NT2/D1 (cell line): ENCODE results near the gene TNFRSF12A.
"Not testable (repeated sequence)": the region's sequence is repeated elsewhere in the genome, so short reads cannot be mapped to it uniquely, and the experiment has no call there.

Source experiments
- DNase-seq: peaks from one replicate; pipeline ENCODE4 v3.0.0-alpha.2; 2011; ENCODE audit warnings: low read depth, low spot score
- H3K27me3 ChIP-seq: 2 replicates; pipeline ENCODE4 v1.6.0; 2011; ENCODE audit warnings: mild to moderate bottlenecking; ENCODE audit not compliant: insufficient read length, insufficient read depth
- H3K36me3 ChIP-seq: 2 replicates; pipeline ENCODE4 v1.6.1; 2011; ENCODE audit warnings: mild to moderate bottlenecking, low read length, mixed read lengths; ENCODE audit not compliant: insufficient read depth, insufficient read length
- H3K4me1 ChIP-seq: 2 replicates; pipeline ENCODE4 v1.5.1; 2011; ENCODE audit not compliant: insufficient read depth, insufficient read length
- H3K4me3 ChIP-seq: 2 replicates; pipeline ENCODE4 v1.5.1; 2011; ENCODE audit warnings: low read depth; ENCODE audit not compliant: insufficient read length
- H3K9ac ChIP-seq: 2 replicates; pipeline ENCODE4 v1.6.0; 2011; ENCODE audit warnings: low read depth; ENCODE audit not compliant: insufficient read length
- H3K9me3 ChIP-seq: 2 replicates; pipeline ENCODE4 v1.5.1; 2011; ENCODE audit warnings: mild to moderate bottlenecking, low read length; ENCODE audit not compliant: insufficient read depth
- SUZ12 ChIP-seq: IDR thresholded peaks from 2 replicates; pipeline ENCODE4 v1.6.1; 2011; ENCODE audit not compliant: insufficient read length, insufficient read depth; ENCODE audit errors: extremely low read depth
- YY1 ChIP-seq: IDR thresholded peaks from 2 replicates; pipeline ENCODE4 v1.6.1; 2011; ENCODE audit not compliant: insufficient read length, insufficient read depth
- ZNF274 ChIP-seq: IDR thresholded peaks from 2 replicates; pipeline ENCODE4 v1.6.1; 2011; ENCODE audit warnings: mild to moderate bottlenecking, low read depth, low read length

Gene TNFRSF12A

DNA sequence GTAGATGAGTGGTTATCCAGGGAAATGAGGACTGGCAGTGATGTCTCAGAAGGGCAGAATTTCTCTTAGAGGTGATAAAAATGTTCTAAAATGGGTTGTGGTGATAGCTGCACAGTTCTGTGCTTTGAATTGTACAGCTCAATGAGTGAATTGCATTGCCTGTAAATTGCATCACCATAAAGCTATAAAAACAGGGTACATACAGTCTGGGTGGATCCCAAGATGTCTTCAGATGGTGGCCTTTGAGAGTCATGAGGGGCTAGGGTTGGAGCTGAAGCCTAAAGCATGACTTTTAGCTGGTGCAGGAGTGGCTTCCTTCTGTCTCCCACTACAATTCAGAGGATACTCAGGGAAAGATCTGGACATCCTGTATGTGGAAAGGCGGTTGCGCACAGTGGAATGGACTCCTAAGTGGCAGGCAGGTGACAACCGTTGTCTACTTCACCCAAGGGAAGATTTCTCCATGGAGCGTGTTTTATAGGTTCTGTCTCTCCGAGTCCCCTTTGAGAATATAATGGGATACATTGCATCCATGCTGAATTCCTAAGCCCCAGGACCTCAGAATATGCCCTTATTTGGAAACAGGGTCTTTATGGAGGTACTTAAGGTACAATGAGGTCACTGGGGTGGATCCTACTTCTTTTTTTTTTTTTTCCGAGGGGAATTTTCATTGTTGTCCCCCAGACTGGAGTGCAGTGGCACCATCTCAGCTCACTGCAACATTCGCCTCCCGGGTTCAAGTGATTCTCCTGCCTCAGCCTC is 43.6 kb downstream of the TNFRSF12A start:
- Histone ChIP-seq H3K36me3 (peaks cover 17% of the 10 kb centered on the region), H3K9me3 (no peaks in the 10 kb centered on the region), H3K27me3 (peaks cover 10% of the 10 kb centered on the region), H3K4me3 (no peak overlapping the region), H3K9ac (no peak overlapping the region), H3K4me1 (peaks cover 13% of the 10 kb centered on the region)
- TF ChIP-seq YY1 (no peak), SUZ12 (no peak), ZNF274 (no peak)
- DNase-seq: peak; percentile 49

- Histone ChIP-seq H3K4me1 (peaks cover 8% of the 10 kb centered on the region), H3K27me3 (peaks cover 4% of the 10 kb centered on the region), H3K9ac (no peak within 1 kb of the TSS), H3K4me3 (no peak within 1 kb of the TSS), H3K9me3 (no peaks in the 10 kb centered on the region), H3K36me3 (peaks cover 20% of the 10 kb centered on the region)
- DNase-seq: no peak
- TF ChIP-seq YY1 (no peak), ZNF274 (no peak), SUZ12 (no peak)
Observed at GRCh38 chr16:3065069-3065741, 45.0 kb downstream of the TNFRSF12A start, which contains the start of gene IL32. TSS of gene IL32 (plus strand) at chr16:3065640. CDS start at chr16:3065812, 172 bp downstream.

DNA sequence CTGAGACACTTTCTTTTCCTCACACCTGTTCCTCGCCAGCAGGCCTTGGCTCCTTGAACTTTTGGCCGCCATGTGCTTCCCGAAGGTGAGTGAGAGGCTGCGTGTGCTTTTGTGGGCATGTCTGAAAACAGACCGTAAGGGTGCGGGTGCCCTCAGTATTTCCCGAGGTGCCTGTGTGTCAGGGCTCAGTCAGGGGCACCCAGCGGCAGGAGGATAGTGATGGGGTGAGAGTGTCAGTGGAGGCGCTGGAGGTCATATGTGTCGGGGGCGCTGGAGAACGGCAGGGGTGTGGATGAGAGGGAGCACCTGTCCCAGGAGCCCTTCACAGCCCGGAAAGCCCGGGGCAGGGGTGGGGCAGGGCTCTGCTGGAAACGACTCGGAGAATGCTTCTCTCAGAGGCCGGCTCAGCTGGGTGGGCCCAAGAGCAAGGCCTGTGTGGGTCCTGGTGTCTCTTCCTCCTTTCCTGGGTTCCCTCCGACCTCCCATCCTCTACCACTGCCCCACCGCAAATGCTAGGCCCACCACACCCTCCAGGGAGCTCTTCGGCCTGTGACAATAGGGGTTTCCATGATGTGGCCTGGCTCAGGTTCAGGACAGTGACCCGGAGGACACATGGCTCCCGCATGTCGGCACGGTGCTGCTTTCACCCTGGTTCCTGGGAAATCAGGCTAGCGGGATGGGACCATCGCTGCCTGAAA is 45.7 kb downstream of the TNFRSF12A start:
- Histone ChIP-seq H3K36me3 (peaks cover 20% of the 10 kb centered on the region), H3K9ac (no peak overlapping the region), H3K4me1 (peaks cover 8% of the 10 kb centered on the region), H3K9me3 (no peaks in the 10 kb centered on the region), H3K4me3 (no peak overlapping the region), H3K27me3 (no peaks in the 10 kb centered on the region)
- TF ChIP-seq SUZ12 (no peak), YY1 (no peak), ZNF274 (no peak)
- DNase-seq: no peak

DNA sequence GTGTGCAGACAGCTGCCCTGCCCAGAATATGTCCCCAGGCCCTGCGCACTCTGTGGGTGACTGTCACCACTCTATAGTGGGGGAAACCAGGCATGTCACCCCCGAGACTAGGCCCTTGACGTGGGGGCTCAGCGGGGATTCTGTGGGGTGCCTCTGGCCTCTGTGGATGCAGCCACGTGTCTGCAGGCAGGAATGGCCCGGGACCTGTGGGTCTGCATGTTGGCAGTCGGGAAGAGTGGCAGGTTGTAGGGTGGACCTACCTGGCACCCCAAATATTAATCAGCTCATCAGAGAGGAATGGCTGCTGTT is 46.2 kb downstream of the TNFRSF12A start:
- Histone ChIP-seq H3K4me3 (no peak overlapping the region), H3K9me3 (no peaks in the 10 kb centered on the region), H3K27me3 (no peaks in the 10 kb centered on the region), H3K9ac (no peak overlapping the region), H3K4me1 (peaks cover 8% of the 10 kb centered on the region), H3K36me3 (peaks cover 20% of the 10 kb centered on the region)
- TF ChIP-seq YY1 (no peak), SUZ12 (no peak), ZNF274 (no peak)
- no peak for DNase-seq

- Histone ChIP-seq H3K4me3 (no peak overlapping the region), H3K9ac (no peak overlapping the region), H3K27me3 (peaks cover under 1% of the 10 kb centered on the region), H3K4me1 (peaks cover 8% of the 10 kb centered on the region), H3K36me3 (peaks cover 20% of the 10 kb centered on the region), H3K9me3 (no peaks in the 10 kb centered on the region)
- TF ChIP-seq ZNF274 (no peak), YY1 (no peak), SUZ12 (no peak)
- DNase-seq: no peak
Observed at GRCh38 chr16:3068487-3068886, 48.3 kb downstream of the TNFRSF12A start.

DNA sequence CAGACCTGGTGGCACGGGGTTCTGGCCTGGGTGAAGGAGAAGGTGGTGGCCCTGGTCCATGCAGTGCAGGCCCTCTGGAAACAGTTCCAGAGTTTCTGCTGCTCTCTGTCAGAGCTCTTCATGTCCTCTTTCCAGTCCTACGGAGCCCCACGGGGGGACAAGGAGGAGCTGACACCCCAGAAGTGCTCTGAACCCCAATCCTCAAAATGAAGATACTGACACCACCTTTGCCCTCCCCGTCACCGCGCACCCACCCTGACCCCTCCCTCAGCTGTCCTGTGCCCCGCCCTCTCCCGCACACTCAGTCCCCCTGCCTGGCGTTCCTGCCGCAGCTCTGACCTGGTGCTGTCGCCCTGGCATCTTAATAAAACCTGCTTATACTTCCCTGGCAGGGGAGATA is 49.0 kb downstream of the TNFRSF12A start:
- DNase-seq, H3K4me1 ChIP-seq, H3K4me3 ChIP-seq, H3K9me3 ChIP-seq, H3K9ac ChIP-seq, H3K27me3 ChIP-seq: not testable (repeated sequence)
- H3K36me3 ChIP-seq: peaks cover 20% of the 10 kb centered on the region

DNA sequence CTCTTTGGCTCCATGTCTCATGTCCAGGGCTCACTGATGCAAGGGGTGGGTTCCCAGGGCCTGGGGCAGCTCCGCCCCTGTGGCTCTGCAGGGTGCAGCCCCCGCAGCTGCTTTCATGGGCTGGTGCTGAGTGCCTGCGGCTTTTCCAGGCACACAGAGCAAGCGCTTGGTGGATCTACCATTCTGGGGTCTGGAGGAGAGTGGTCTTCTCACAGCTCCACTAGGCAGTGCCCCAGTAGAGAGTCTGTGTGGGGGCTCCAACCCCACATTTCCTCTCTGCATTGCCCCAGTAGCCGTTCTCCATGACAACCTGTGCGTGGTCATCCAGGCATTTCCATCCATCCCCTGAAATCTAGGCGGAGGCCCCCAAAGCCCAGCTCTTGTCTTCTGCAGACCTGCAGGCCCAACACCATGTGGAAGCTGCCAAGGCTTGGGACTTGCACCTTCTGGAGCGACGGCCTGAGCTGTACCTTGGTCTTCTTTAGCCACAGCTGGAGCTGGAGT is 50.5 kb downstream of the TNFRSF12A start:
- Histone ChIP-seq H3K27me3 (peaks cover 6% of the 10 kb centered on the region), H3K4me3 (no peak overlapping the region), H3K4me1 (peaks cover 4% of the 10 kb centered on the region), H3K36me3 (peaks cover 20% of the 10 kb centered on the region), H3K9me3 (no peaks in the 10 kb centered on the region), H3K9ac (no peak overlapping the region)
- DNase-seq: no peak
- TF ChIP-seq YY1: no peak
- TF ChIP-seq ZNF274: no peak
- TF ChIP-seq SUZ12: no peak
